PC-3 (cell line): ENCODE data around the gene SLC6A18.

Experiments used
- CTCF ChIP-seq: fragments of 300-600 bp; sonication (generic); conservative IDR thresholded peaks from 2 replicates; pipeline ENCODE4 v1.5.1; 2017; ENCODE audit warnings: antibody characterized with exemption, low read depth, mild to moderate bottlenecking, low read length
- EZH2 ChIP-seq: fragments of 300-600 bp; sonication (generic); IDR thresholded peaks from one replicate; pipeline ENCODE4 v1.6.1; 2017; ENCODE audit warnings: antibody characterized with exemption, mild to moderate bottlenecking, low read length; ENCODE audit not compliant: unreplicated experiment
- EZH2phosphoT487 ChIP-seq: fragments of 300-600 bp; sonication (generic); IDR thresholded peaks from 2 replicates; pipeline ENCODE4 v1.6.1; 2018; ENCODE audit warnings: mild to moderate bottlenecking, antibody characterized with exemption, low read length, borderline replicate concordance

DNA sequence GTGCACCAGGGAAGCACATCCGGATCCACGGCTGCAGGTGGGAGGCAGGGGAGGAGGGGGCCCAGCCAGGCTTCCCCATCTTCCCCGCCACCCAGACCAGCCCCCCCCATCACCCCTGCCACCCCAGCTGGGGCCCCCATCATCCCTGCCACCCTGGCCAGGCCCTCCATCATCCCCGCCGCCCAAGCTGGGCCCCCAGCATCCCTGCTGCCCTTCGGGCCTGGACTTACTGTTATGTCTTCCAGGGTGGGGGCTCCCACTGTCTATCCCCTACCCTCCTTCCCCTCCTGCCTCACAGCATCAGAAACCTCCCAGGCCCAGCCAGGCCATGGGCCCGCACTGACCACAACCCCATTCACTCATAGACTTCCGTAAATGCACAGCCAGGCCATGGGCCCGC, 27.5 kb downstream of the SLC6A18 start:
- no peak for TF ChIP-seq CTCF
- TF ChIP-seq EZH2 = no peak
- no peak for TF ChIP-seq EZH2phosphoT487
